Activated T-helper 1 cell treated with Interleukin-2 at 50 U/mL for 16 hours (primary cell): Measurements from ENCODE around the gene KANSL3.

Source experiments
- DNase-seq: peaks from one replicate; pipeline ENCODE4 v3.0.0-alpha.2; 2020; ENCODE audit warnings: low read depth

KANSL3 gene

GRCh38 chr2:96604104-96604503 lies 34.0 kb downstream of the KANSL3 start:
- DNase-seq, result no peak

GRCh38 chr2:96602330-96602823 lies 35.7 kb downstream of the KANSL3 start:
- DNase-seq, result no peak

- no peak for DNase-seq
These were observed 36.5 kb downstream of the KANSL3 start for GRCh38 chr2:96601382-96602292.

GRCh38 chr2:96599941-96600340 lies 38.2 kb downstream of the KANSL3 start:
- DNase-seq, result no peak

DNA sequence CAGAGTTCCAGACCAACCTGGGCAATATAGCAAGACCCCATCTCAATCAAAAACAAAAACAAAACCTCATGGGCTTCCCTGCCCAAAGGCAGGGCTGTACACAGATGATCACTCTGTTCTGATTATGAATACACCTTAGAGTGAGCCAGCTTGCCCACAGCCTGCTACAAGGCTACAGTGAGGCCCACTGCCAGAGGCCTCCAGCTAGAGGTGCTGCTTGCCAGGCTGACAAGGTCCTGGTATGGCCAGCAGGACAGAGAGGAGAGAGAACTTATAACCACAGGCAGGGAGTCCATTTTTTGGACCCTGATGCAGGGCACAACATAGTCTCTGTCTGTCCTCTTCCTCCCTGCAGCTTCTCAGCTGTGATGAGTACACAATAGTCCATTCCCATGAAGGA lies 41.5 kb downstream of the KANSL3 start:
- no peak for DNase-seq

DNA sequence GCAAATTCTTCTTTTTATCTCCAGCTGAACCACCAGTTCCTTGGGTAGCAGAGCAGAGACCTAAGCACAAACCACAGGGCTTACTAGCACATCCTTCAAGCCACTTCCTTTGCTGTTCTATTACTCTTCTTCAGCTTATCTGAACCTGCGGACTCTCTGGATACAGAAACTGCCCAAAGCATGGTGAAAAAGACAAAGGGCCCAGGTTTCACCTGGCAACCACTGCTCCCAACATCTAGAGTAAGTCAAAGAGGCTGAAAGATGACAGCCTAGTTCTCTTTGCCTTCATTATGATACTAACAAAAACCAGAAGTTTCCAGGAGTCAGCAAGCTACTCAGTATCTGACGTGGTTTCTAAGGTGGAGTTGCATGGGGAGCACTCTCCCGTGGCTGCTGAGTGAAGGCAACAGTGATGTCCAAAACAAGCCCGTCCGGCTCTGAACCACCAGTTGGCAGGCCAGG lies 43.4 kb downstream of the KANSL3 start:
- no peak for DNase-seq

DNA sequence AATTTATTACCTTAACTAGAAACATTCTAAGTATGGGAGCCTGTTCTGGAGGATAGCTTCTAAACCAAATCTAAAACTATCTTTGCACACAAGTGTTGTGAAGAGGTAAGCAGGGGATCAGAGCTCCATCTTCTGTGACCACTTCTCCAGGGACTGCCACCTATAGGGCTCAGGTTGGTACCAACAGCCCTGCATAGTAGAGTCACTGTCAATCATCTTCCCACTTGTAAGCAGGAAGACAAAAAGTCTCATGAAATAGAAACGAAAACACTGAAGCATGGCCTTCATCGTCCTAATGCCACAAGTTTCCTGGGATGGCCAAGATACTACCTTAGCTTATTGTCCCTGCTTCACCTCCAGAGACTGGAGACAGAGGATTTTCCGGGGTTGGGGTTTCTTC lies 43.8 kb downstream of the KANSL3 start:
- no peak for DNase-seq

DNA sequence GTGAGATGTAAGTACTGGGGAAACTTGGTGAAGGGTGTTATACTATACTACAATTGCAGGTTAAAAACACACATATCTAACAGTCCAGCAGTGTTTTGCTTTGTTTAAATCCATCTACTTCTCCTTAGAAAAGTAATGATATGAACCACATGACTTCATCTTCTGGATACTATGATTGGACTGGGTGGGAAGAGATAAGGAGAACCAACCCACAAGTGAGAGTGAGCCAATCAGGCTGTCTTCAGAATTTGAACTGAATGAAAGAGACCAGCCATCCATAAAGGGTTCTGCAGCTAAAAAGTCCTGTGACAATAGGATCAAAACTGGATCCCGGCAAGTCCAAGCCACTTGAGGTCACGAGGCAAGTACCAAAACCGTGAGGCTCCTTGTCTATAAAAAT lies 46.6 kb downstream of the KANSL3 start:
- DNase-seq, result no peak

DNA sequence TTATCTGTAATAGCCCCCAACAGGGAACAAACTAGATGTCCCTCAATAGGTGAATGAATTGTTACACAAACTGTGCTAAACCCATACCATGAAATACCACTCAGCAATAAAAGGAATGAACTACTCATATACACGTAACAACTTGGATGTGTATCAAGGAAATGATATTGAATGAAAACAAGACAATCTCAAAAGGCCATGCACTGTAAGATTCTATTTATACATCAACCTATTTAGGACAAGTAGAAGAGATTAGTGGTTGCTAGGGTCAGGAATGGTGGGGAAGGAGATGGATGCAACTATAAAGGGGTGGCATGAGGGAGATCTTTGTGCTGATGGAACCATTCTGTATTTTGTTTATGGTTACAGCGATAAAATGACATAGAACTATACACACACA lies 47.1 kb downstream of the KANSL3 start:
- DNase-seq, result no peak

GRCh38 chr2:96587843-96588242 lies 50.3 kb downstream of the KANSL3 start:
- no peak for DNase-seq

- DNase-seq, result no peak
These were observed 54.1 kb downstream of the KANSL3 start for GRCh38 chr2:96584017-96584416.

DNA sequence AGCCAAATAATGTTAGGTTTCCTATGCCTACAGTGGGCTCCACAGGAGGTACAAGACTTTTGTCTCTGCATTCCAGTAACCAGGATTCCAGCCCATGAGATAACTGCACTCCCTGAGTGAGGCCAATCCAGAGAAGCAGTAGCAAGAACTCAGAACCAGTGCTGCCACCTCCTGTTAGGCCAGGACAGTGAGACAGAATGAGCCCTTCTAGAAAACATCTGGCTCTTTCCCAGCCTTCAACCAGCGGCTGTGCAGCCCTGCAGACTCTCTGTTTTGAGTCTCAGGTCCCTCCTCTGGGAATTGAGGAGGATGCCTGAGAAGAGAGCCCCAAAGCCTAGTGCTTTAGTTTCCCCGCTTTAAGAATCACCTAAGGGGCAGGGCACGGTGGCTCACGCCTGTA lies 57.3 kb downstream of the KANSL3 start:
- DNase-seq, result no peak

GRCh38 chr2:96579422-96579821 lies 58.7 kb downstream of the KANSL3 start:
- DNase-seq, result no peak

DNA sequence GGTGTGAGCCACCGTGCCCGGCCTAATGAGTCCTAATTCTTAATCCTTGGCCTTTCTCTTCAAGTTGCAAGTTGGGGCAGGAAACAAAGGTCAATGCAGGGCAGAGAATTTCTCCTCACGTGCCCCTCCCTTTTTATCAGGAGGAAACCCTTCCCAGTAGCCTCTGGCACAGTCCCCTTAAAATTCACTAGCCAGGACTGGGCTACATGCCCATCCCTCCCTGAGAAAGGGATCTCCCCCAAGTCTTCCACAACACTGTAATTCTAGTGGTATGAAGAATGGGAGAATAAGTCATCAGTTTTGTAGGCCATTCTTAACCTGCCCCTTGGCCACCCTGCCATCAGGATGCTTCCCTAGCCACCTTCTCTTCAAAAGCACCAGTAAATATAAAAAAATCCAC lies 59.4 kb downstream of the KANSL3 start:
- DNase-seq, result no peak

GRCh38 chr2:96577501-96577900 lies 60.6 kb downstream of the KANSL3 start:
- no peak for DNase-seq

- DNase-seq, result no peak
These were observed 62.2 kb downstream of the KANSL3 start for GRCh38 chr2:96575785-96576456.

DNA sequence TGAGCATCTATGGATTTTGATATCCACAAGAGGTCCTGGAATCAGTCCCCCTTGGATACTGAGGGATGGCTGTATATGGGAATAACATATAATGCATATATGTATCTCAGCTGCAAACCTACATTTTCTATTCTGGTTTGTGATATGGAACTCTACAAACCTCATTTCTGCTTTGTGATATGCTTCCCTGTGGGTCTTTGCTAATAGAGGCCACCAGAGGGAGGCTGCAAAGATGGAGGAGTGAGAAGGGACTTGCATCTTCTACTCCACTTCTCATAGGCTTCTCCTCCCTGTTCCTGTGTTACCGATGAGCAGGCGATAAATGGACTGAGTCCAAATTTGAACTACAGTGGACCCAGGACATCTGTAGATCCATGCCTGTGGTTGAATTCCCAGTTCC lies 63.7 kb downstream of the KANSL3 start:
- DNase-seq, result no peak

- no peak for DNase-seq
These were observed 70.0 kb downstream of the KANSL3 start for GRCh38 chr2:96568094-96568493.

DNA sequence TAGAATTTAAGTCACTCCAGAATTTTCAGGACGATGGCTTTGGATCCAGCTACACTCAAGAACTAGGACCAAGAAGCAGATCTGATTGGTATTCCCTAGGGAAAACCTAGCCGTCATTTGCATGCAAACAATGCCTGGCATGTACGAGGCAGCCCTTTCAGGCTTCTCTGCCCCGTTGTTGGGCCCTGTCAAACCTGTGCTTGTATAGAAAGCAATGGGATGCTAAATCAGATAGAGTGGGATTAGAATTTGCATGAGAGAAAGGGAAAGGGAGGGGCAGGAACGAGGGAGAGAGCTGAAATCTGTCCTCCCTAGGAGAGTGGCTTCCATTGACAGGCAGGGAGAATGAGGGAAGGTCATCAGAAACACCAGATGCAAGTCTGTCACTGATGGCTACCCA lies 73.0 kb downstream of the KANSL3 start:
- DNase-seq, result no peak

- DNase-seq, result no peak
These were observed 73.5 kb downstream of the KANSL3 start for GRCh38 chr2:96564563-96564962.

GRCh38 chr2:96564026-96564425 lies 74.1 kb downstream of the KANSL3 start:
- no peak for DNase-seq

- no peak for DNase-seq
These were observed 79.6 kb downstream of the KANSL3 start for GRCh38 chr2:96558485-96558884.

GRCh38 chr2:96558061-96558460 lies 80.1 kb downstream of the KANSL3 start:
- DNase-seq, result no peak
